ELR (cell line): ENCODE data around the gene RUNX2.

Experiments used
- DNase-seq: peaks from one replicate; pipeline ENCODE4 v3.0.0-alpha.2; 2015; ENCODE audit warnings: low read depth

Gene RUNX2

GRCh38 chr6:45411959-45412358, 83.8 kb downstream of the RUNX2 start:
- no peak for DNase-seq

GRCh38 chr6:45415315-45415714, 87.2 kb downstream of the RUNX2 start:
- DNase-seq = no peak

DNA sequence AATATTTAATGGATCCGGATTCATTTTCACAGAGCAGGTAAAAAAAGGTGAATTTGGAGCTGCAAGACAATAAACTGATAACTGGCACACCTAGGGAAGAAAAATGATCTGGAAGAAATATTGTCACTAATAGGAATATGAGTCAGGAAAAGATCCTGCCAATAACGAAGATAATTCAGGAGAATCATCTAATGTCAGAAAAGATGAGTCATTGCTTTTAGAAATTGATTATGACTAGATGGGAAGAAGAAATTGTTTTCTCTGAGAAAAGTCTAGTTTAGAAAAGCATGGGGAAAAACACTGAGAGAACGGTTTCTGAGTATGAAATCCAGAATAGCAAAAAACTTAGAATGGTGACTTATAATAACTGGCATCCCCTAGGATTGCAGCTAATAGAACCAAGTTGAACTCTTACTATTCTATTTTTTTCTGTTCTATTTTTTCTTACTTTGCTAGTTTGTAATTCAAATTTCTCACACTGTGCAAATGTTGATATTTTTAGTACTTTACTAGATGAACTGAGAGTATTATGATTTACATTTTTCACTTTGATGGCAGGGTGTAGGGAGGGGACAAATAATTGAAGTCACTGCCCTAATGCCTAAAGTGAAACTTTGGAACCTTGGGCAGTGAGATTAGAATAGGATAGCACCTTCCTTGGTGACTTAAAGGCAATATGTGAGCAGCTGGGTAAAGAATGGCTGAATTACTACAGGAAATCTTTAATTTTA, 87.8 kb downstream of the RUNX2 start:
- peak; percentile 37 for DNase-seq

DNA sequence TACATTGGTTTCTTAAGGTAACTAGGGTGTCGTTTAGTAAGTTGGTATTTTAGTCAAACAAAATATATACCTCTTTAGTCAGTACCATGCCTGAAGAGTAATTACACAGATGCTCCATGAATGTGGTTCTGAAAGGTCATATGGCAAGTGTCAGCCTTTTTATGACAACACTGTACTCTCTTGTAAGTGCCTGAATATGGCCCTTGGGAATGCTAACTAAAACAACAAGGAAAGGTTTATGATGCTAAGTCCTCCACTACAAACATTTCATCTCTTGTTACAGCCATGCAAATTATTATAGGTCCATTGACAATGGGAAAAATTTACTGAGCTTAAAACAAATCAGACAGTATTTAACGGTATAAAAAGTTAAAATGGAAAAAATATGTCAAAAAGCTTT, 88.6 kb downstream of the RUNX2 start:
- DNase-seq = peak; percentile 42

- DNase-seq = no peak
Observed at GRCh38 chr6:45417436-45417835, 89.3 kb downstream of the RUNX2 start.

DNA sequence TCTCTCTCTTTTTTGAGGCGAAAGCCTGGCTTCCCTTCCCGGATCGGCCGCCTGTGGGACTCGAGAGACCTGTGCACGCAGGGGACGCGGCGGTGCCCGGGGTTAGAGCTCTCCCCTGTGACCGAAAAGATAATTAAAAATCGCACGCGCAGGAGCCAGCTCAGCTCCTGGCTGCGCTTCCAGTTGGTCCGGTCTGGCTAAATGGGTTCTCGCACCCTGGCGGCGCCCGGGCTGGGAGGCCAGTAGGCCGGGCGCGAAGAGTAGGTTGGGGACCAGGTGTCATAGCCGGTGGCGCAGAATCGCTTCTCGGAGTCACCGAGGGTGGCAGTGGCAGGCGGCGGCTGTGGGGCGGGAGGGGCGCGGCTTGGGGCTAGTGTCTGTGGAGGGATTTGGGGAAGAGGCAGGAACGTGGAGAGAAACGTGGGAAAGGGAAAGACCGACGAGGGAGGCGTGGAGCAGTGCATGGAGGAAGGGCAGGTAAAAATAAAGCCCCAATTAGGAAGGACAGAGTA, 91.5 kb downstream of the RUNX2 start:
- DNase-seq = peak; percentile 61

DNA sequence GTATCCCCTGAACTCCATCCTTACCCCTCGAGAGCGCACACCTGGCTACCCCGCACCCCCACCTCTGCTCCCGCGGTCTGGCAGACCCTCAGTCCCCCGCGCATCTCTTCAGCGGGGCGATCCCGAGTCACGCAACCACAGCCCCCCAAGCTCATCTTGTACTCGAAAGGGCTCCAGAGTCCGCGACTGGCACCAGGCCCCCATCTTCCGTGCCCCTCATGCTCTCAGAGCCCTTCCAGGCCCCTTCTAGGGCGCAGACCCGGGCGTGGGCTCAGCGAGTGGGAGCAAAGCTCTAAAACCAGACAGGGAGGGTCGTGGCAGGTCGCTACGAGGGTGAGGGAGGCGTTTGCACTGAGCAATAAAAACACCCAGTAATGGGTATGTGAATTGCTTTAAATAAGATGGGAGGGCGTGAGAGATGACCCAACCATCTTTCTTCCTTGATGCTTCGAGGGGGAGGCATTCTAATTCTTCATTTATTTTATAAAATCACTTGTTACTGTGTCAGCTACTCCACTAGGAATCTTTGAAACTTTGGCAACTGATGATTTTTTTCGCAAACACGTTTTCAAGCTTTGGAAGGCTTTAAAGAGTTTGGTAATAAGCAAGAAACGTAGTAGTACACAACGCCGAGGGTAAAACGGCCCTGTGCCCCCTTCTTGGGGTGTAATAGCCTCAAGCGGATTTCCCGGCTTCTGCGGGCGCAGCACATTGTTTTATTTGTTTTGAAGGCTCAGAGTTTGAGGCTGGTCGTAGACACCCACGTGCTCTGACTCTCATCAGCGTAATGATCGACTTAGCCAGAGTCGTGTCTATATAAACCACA, 92.2 kb downstream of the RUNX2 start:
- DNase-seq = peak; percentile 65

GRCh38 chr6:45420909-45421708, 93.0 kb downstream of the RUNX2 start:
- no peak for DNase-seq

- peak; percentile 80 for DNase-seq
Observed at GRCh38 chr6:45421709-45422502, 93.8 kb downstream of the RUNX2 start.

DNA sequence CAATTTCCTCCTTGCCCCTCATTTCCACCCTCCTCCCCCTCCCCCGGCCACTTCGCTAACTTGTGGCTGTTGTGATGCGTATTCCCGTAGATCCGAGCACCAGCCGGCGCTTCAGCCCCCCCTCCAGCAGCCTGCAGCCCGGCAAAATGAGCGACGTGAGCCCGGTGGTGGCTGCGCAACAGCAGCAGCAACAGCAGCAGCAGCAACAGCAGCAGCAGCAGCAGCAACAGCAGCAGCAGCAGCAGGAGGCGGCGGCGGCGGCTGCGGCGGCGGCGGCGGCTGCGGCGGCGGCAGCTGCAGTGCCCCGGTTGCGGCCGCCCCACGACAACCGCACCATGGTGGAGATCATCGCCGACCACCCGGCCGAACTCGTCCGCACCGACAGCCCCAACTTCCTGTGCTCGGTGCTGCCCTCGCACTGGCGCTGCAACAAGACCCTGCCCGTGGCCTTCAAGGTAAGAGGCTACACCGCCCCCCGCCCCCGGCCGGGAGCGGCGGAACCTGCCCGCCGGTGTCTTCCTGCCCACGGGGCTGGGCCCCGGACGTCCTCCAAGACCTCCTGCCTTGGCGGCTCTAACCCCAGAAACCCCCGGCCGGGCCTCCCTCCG, 94.5 kb downstream of the RUNX2 start:
- peak; percentile 69 for DNase-seq

GRCh38 chr6:45423111-45423823, 95.1 kb downstream of the RUNX2 start:
- DNase-seq = peak; percentile 64

DNA sequence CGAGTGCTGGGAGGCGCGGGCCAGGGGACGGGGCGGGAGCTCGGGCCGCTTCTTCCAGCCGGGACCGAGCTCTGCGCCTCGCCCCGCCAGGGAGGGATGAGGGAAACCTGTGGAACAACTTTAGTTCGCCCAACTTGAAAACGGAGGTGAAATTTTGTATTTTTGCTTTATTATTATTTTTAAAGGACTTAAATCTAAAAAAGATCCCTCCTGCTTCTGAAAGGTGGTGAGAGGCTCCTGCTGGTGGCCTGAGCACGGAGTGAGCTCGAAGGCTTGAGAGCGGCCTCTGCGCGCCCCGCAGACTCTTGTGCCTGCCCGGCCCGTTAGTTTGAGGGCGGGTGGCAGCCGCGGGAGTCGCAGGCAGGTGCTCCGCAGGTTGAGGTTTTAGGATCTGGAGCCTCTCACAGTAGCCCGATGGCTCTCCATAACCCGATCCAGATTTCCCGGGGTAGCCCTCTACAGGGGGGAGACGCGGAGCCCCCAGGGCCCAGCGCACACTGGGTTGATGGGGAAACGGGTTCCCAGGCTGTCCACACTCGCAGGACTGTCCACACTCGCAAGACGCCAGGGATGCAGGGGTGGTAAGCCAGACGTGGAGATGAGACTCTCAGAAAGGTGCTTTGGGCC, 95.8 kb downstream of the RUNX2 start:
- peak; percentile 42 for DNase-seq

DNA sequence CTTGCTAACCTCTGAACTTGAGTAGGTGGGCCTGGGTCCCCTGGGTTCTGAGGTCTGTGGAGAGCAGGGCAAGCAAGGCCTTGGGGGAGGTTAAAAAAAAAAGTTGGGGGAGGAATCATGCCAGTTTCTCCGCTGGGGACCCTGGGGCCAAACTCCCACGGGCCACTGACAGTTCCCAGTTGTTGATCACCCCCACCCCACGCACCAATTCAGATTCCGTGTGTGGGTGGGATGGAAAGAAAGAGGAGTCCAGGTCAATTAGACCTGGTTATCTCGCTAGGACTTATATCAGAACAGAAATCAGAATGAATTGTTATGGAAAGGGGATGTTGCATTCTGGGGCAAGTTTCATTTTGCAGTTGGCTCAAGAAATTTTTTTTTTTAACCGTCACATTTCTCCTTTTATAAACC, 96.3 kb downstream of the RUNX2 start:
- DNase-seq = peak; percentile 19

DNA sequence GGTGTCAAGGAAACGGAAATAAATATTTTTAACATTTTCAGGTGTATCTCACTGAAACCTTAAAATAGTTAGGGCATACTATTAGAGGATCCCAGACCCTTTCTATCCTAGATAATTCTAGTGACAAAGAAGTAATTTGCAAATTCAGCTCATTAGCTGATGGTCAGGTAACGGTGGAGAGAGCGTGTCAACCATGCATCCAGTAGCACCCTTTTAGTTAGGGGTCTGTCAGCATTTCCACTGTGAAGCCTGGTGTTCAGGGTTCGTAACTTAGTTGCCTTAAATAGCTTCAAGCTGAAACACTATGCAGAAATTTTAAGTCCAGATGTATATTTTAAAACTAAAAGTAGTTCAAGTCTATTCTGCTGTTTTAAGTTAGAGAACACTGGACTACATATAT, 98.1 kb downstream of the RUNX2 start:
- no peak for DNase-seq

GRCh38 chr6:45427726-45428125, 99.6 kb downstream of the RUNX2 start:
- peak; percentile 51 for DNase-seq

GRCh38 chr6:45428727-45429126, 100.6 kb downstream of the RUNX2 start:
- DNase-seq = no peak

DNA sequence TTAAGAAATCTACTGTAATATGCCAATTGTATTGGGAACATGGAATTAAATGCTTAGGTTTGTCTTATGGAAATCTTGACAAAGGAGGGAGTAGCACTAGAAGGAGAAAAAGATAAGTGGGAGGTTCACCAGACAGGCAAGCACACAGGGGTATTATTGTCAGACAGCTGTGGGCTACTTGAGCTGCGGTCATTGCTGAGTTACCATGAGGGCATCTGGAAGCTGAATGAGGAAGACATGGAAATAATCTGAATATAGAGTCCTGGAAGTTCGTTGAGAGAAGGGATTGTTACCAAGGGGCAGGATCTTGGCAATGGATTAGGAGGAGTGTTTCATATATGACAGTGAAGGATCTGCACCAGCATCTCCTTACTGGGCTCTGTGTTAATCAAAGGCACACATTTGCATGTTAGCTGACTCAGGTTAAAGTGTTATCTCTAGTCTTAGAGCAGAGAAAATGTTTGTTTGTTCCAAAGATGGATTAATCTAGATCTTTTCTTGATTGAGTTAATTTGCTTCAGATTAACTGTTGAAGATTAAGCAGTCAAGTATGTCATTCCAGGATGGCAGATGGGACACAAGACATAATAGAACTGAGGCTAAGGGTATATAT, 102.6 kb downstream of the RUNX2 start:
- no peak for DNase-seq

- no peak for DNase-seq
Observed at GRCh38 chr6:45431317-45432065, 103.4 kb downstream of the RUNX2 start.

DNA sequence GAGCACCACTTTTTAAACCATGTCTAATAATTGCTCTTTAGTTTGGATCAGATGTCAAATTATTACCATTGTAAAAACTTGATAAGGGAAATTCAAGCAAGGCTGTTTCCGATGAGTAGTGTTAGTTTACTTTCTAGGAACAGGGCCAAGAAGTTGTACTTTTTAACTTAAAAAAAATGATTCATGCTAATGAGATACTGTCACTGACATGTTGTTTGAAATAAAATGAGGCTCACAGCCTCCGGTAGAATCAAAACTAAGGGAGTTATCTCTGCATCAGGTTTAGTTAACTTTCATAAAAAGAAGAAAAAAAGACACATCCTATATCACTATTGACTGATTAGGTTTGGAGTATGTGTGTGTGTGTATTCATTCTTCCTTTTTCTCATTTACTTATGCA, 104.8 kb downstream of the RUNX2 start:
- DNase-seq = peak; percentile 85
